ENCODE results near the gene SLC12A7.
A peak's percentile ranks its signal among the peaks of the same experiment; 100 is the strongest.

The SLC12A7 gene

DNA sequence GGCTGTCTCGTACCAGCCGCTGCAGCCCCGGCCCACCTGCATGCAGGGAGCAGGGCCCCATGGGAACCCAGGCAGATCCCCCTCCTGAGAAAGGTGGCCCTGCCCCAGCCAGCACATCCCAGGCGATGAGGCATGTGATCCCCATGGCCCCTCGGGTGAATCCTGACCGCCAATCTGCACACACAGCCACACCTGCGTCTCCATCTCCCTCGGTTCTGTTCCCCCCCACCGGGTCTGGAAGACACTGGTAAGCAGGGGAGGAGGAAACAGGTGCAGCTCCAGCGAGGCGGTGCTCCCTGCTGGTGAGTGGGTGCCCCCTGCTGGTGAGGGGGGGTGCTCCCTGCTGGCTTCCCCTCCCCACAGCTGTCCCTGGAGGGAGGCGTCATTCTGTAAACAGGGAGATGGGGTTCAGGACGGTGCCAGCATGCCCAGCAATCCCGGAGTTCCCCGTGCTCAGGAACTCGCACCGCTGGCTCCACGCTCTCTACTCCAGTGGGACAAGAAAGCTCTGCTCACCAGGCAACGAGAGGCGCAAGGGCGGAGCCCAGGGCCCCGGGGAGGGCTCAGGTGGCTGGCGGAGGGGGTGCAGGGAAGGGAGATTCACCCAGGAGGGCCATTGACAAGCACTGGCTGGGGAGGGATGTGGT, 28.4 kb upstream of the SLC12A7 start:
- no peak overlapping the region for H3K4ac ChIP-seq (ENCODE audit: low read depth, low read length)
- H3K79me2 ChIP-seq (ENCODE audit: control insufficient read depth, insufficient read depth, low read length, poor library complexity) = no peaks in the 10 kb centered on the region
- H2BK5ac ChIP-seq (ENCODE audit: low read depth, low read length, poor library complexity) = no peak overlapping the region

DNA sequence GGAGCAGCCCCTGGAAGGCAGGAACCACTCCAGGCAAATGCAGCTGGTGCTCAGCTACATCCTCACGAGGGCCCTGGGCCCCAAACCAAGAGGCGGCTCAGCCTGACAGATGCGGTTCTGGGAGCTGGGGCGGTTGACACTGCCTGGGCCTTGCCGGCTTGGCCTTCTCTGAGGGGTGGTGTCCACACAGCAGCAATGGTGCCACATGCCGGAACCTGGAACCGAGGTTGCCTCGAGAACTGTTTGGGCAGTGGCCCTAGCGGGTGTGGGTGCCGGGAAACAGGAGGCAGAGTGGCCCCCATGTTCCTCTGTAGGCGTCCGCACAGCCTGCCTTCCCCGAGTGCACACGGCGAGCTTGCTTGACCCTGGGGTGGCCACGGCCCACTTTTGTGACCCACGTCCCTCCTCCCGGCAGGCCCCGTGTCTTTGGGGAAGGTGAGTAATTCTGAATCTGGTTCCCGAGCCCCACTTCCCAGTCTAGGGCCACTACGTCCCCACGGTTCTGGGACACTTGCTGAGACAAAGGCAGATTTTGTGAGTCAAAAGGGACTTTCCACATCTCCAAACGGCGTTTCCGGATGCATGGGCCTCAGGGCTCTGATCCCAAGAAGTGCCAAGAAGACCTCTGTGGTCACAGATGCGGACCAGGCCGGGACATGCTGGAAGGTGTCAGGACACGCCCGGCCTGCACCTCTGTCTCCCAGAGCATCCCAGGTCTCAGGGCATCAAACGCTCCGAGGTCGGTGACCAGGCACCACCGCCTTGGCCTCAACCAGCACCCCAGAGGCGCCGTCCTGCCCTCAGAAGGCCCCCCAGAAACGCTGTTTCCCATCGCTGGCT, 27.7 kb upstream of the SLC12A7 start:
- no peak overlapping the region for H3K4me2 ChIP-seq (ENCODE audit: low read length)
- no peak overlapping the region for H3K14ac ChIP-seq (ENCODE audit: low read length)
- no peak overlapping the region for H3K18ac ChIP-seq (ENCODE audit: low read length)

More for the DNA sequence above, 28.4 kb upstream of the SLC12A7 start:
- Histone ChIP-seq H2BK120ac (ENCODE audit: insufficient read depth, low read length, poor library complexity) (no peak overlapping the region), H3K36me3 (ENCODE audit: control insufficient read depth in 1 of 2, insufficient read depth in 2 of 2, low read length in 2 of 2) (no peaks in the 10 kb centered on the region), H3K14ac (ENCODE audit: low read length) (no peak overlapping the region), H3K27ac (ENCODE audit: low read depth, low read length) (no peak overlapping the region), H3K23ac (ENCODE audit: low read length) (no peak overlapping the region), H3K9ac (ENCODE audit: low read length) (no peak overlapping the region), H4K12ac (ENCODE audit: low read depth, low read length) (no peak overlapping the region), H3K18ac (ENCODE audit: low read length) (no peak overlapping the region), H2AK5ac (ENCODE audit: low read length) (no peak overlapping the region), H3K9me3 (ENCODE audit: insufficient read depth, low read depth, low read length) (peaks cover 9% of the 10 kb centered on the region), H3K79me1 (ENCODE audit: low read length) (no peaks in the 10 kb centered on the region), H4K8ac (ENCODE audit: low read depth, low read length) (no peak overlapping the region), H4K91ac (ENCODE audit: low read depth, low read length) (no peak overlapping the region), H3K27me3 (ENCODE audit: insufficient read depth, low read length) (no peaks in the 10 kb centered on the region), H3K4me3 (ENCODE audit: low read depth, low read length) (no peak overlapping the region), H2AFZ (ENCODE audit: insufficient read depth, low read length, poor library complexity) (no peak overlapping the region), H3K4me1 (ENCODE audit: control insufficient read depth in 1 of 2, insufficient read depth in 2 of 2, low read length in 2 of 2) (no peaks in the 10 kb centered on the region), H3K4me2 (ENCODE audit: low read length) (no peak overlapping the region), H2BK12ac (ENCODE audit: low read length) (no peak overlapping the region)
- DNase-seq = peak in 1 of 2 donors; percentile 22
- no CpG with 5 or more reads among the region's 23 CpGs for WGBS (ENCODE audit: extremely low coverage, insufficient coverage, insufficient read length)

DNA sequence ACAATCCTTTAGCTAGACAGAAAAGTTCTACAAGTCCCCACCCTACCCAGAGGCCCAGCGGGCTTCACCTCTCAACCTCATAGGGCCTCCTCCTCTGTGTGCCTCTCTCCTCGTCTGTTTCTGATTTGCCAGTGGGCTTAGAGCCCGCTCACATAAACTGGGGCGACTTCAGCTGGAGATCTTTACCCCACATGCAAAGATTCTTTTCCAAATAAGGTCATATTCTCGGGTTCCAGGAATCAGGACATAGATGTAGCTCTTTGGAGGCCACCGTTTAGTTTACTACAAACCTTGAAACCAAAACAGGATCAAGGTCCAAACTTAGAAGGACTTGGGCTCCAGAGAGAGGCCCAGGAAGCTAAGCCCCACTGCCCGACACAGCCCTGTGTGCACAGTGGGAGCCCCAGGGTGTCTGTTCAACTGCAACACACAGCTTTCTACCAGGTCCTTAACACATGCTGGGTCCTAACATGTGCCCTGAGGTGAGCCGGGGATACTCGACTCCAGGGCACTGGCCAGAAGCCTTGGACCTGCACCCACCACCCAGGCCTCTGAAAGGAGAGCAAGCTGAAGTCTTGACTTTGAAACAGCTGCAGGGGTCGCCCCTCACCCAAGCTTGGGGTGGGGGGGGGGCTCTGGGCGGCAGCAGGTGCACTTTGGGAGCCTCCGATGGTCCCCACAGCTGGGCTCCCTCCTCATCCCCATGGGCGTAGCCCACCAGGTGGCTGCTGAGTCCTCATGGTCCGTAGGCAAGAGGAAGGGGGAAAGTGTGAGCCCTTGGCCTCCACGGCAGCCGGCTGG, 26.8 kb upstream of the SLC12A7 start:
- WGBS (ENCODE audit: extremely low coverage, insufficient coverage, insufficient read length) = no CpG with 5 or more reads among the region's 16 CpGs
- Histone ChIP-seq H3K4me1 (ENCODE audit: control insufficient read depth in 1 of 2, insufficient read depth in 2 of 2, low read length in 2 of 2) (no peaks in the 10 kb centered on the region), H4K12ac (ENCODE audit: low read depth, low read length) (no peak overlapping the region), H3K79me1 (ENCODE audit: low read length) (no peaks in the 10 kb centered on the region), H3K9me3 (ENCODE audit: insufficient read depth, low read depth, low read length) (peaks cover 9% of the 10 kb centered on the region), H2AFZ (ENCODE audit: insufficient read depth, low read length, poor library complexity) (no peak overlapping the region), H3K36me3 (ENCODE audit: control insufficient read depth in 1 of 2, insufficient read depth in 2 of 2, low read length in 2 of 2) (no peaks in the 10 kb centered on the region), H3K27ac (ENCODE audit: low read depth, low read length) (no peak overlapping the region), H3K4ac (ENCODE audit: low read depth, low read length) (no peak overlapping the region), H2BK12ac (ENCODE audit: low read length) (no peak overlapping the region), H4K8ac (ENCODE audit: low read depth, low read length) (no peak overlapping the region), H2BK120ac (ENCODE audit: insufficient read depth, low read length, poor library complexity) (no peak overlapping the region), H3K79me2 (ENCODE audit: control insufficient read depth, insufficient read depth, low read length, poor library complexity) (no peaks in the 10 kb centered on the region), H4K91ac (ENCODE audit: low read depth, low read length) (no peak overlapping the region), H2AK5ac (ENCODE audit: low read length) (no peak overlapping the region), H3K4me3 (ENCODE audit: low read depth, low read length) (no peak overlapping the region), H3K4me2 (ENCODE audit: low read length) (no peak overlapping the region), H3K23ac (ENCODE audit: low read length) (no peak overlapping the region), H3K27me3 (ENCODE audit: insufficient read depth, low read length) (no peaks in the 10 kb centered on the region), H3K18ac (ENCODE audit: low read length) (no peak overlapping the region), H3K14ac (ENCODE audit: low read length) (no peak overlapping the region), H2BK5ac (ENCODE audit: low read depth, low read length, poor library complexity) (no peak overlapping the region), H3K9ac (ENCODE audit: low read length) (no peak overlapping the region)
- no peak for DNase-seq

More for the DNA sequence above, 27.7 kb upstream of the SLC12A7 start:
- H2BK120ac ChIP-seq (ENCODE audit: insufficient read depth, low read length, poor library complexity) = no peak overlapping the region
- H3K79me2 ChIP-seq (ENCODE audit: control insufficient read depth, insufficient read depth, low read length, poor library complexity) = no peaks in the 10 kb centered on the region
- H3K27me3 ChIP-seq (ENCODE audit: insufficient read depth, low read length) = no peaks in the 10 kb centered on the region
- H3K36me3 ChIP-seq (ENCODE audit: control insufficient read depth in 1 of 2, insufficient read depth in 2 of 2, low read length in 2 of 2) = no peaks in the 10 kb centered on the region
- H3K9me3 ChIP-seq (ENCODE audit: insufficient read depth, low read depth, low read length) = peaks cover 9% of the 10 kb centered on the region
- no peak overlapping the region for H3K9ac ChIP-seq (ENCODE audit: low read length)
- H3K4me3 ChIP-seq (ENCODE audit: low read depth, low read length) = no peak overlapping the region
- H4K12ac ChIP-seq (ENCODE audit: low read depth, low read length) = no peak overlapping the region
- H2AFZ ChIP-seq (ENCODE audit: insufficient read depth, low read length, poor library complexity) = no peak overlapping the region
- no peak overlapping the region for H2BK12ac ChIP-seq (ENCODE audit: low read length)
- H2BK5ac ChIP-seq (ENCODE audit: low read depth, low read length, poor library complexity) = no peak overlapping the region
- no peak overlapping the region for H3K27ac ChIP-seq (ENCODE audit: low read depth, low read length)
- no peak overlapping the region for H2AK5ac ChIP-seq (ENCODE audit: low read length)
- no peak overlapping the region for H3K23ac ChIP-seq (ENCODE audit: low read length)
- no peaks in the 10 kb centered on the region for H3K79me1 ChIP-seq (ENCODE audit: low read length)
- H3K4ac ChIP-seq (ENCODE audit: low read depth, low read length) = no peak overlapping the region
- H4K8ac ChIP-seq (ENCODE audit: low read depth, low read length) = no peak overlapping the region
- H3K4me1 ChIP-seq (ENCODE audit: control insufficient read depth in 1 of 2, insufficient read depth in 2 of 2, low read length in 2 of 2) = no peaks in the 10 kb centered on the region
- no peak for DNase-seq
- no peak overlapping the region for H4K91ac ChIP-seq (ENCODE audit: low read depth, low read length)
- WGBS (ENCODE audit: extremely low coverage, insufficient coverage, insufficient read length) = no CpG with 5 or more reads among the region's 37 CpGs

DNA sequence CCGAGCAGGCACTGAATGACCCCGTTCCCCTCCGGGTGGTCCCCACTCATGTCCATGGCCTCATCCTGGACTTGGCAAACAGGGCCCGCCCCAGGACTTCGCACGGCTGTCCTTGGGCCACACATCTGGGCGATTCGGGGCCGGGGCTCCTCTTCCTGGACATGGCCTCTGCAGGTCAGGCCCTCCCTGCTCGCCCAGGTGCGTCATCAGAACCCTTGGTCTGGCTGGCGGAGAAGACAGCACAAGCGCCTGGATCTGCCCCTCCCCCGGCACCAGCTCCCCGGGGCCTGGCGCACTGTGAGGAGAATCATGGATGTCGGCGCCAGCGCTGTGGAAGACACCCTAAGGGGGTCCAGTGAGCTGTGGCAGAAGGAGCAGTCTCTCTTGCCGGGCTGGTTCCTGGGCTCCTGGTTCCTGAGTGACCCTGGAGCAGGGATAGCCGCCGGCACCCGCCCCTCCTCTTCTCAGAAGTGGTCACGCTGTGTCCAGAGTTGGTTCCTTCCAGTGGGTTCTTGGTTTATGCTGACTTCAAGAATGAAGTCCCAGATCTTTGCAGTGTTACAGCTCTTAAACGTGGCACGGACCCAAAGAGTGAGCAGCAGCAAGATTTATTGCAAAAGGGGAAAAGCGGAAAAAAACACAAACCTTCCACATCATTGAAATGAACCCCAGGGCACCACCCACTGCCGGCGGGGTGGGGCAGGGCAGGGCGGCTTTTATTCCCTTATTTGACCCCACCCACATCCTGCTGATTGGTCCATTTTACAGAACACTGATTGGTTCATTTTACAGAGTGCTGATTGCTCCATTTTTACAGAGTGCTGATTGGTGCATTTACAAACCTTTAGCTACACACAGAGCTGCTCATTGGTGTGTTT, 25.9 kb upstream of the SLC12A7 start:
- no peak overlapping the region for H2BK120ac ChIP-seq (ENCODE audit: insufficient read depth, low read length, poor library complexity)
- H3K4me1 ChIP-seq (ENCODE audit: control insufficient read depth in 1 of 2, insufficient read depth in 2 of 2, low read length in 2 of 2) = no peaks in the 10 kb centered on the region
- no peak overlapping the region for H2AK5ac ChIP-seq (ENCODE audit: low read length)
- H4K8ac ChIP-seq (ENCODE audit: low read depth, low read length) = no peak overlapping the region
- no peak overlapping the region for H4K91ac ChIP-seq (ENCODE audit: low read depth, low read length)
- no peak overlapping the region for H3K9ac ChIP-seq (ENCODE audit: low read length)
- no peak overlapping the region for H2BK5ac ChIP-seq (ENCODE audit: low read depth, low read length, poor library complexity)
- no peaks in the 10 kb centered on the region for H3K27me3 ChIP-seq (ENCODE audit: insufficient read depth, low read length)
- H4K12ac ChIP-seq (ENCODE audit: low read depth, low read length) = no peak overlapping the region
- H3K9me3 ChIP-seq (ENCODE audit: insufficient read depth, low read depth, low read length) = peaks cover 9% of the 10 kb centered on the region
- no peaks in the 10 kb centered on the region for H3K79me1 ChIP-seq (ENCODE audit: low read length)
- H3K79me2 ChIP-seq (ENCODE audit: control insufficient read depth, insufficient read depth, low read length, poor library complexity) = no peaks in the 10 kb centered on the region
- H3K4me3 ChIP-seq (ENCODE audit: low read depth, low read length) = no peak overlapping the region
- DNase-seq = no peak
- H2BK12ac ChIP-seq (ENCODE audit: low read length) = no peak overlapping the region
- H3K4ac ChIP-seq (ENCODE audit: low read depth, low read length) = no peak overlapping the region
- H2AFZ ChIP-seq (ENCODE audit: insufficient read depth, low read length, poor library complexity) = no peak overlapping the region
- H3K18ac ChIP-seq (ENCODE audit: low read length) = no peak overlapping the region
- no CpG with 5 or more reads among the region's 30 CpGs for WGBS (ENCODE audit: extremely low coverage, insufficient coverage, insufficient read length)
- no peaks in the 10 kb centered on the region for H3K36me3 ChIP-seq (ENCODE audit: control insufficient read depth in 1 of 2, insufficient read depth in 2 of 2, low read length in 2 of 2)
- no peak overlapping the region for H3K23ac ChIP-seq (ENCODE audit: low read length)
- H3K27ac ChIP-seq (ENCODE audit: low read depth, low read length) = no peak overlapping the region
- H3K4me2 ChIP-seq (ENCODE audit: low read length) = no peak overlapping the region
- no peak overlapping the region for H3K14ac ChIP-seq (ENCODE audit: low read length)

All from trophoblast cell (in vitro differentiated cells and primary cell).